Measurements from ENCODE around the gene NFKBIL1. TPM values are rescaled to one million over a fixed set of nuclear protein-coding genes. Genes with fewer than 3 reads are reported as not detected.
A peak's percentile ranks its signal among the peaks of the same experiment; 100 is the strongest.

NFKBIL1 gene
- total RNA-seq, 1 experiment from 2014 or later = 15.1 TPM

- no peak for TF ChIP-seq CTCF (conservative IDR thresholded peaks at IDR 0.05)
- no peak for DNase-seq
- peak overlapping the region; percentile 64 for H3K14ac ChIP-seq (ENCODE audit: insufficient read depth, low read length)
- H3K23me2 ChIP-seq (ENCODE audit: insufficient read length, low read depth, low read length, poor library complexity, severe bottlenecking) = peaks cover 5% of the 10 kb centered on the region
- peak overlapping the region; percentile 100 for H3K9ac ChIP-seq (ENCODE audit: extremely low read depth, insufficient read length, low read length)
- H3K4me1 Mint-ChIP-seq = peaks cover 42 to 45% of the 10 kb centered on the region in 2 experiments
- peaks cover 2% of the 10 kb centered on the region; the same call in 1 of the 2 replicates for H3K4me1 ChIP-seq (ENCODE audit: insufficient read depth, low read length)
- no peaks in the 10 kb centered on the region for H3K27me3 ChIP-seq (ENCODE audit: insufficient read depth, low read length)
- peak overlapping the region; percentile 9 for H4K91ac ChIP-seq (ENCODE audit: insufficient read length, low read depth, low read length)
- peak overlapping the region; percentile 98 to 99 for H3K4me3 Mint-ChIP-seq
- H3K79me2 ChIP-seq (ENCODE audit: insufficient read depth, low read length) = peaks cover 31% of the 10 kb centered on the region
- H4K20me1 ChIP-seq (ENCODE audit: control insufficient read depth, insufficient read depth, insufficient read length) = no peaks in the 10 kb centered on the region
- H3K27ac ChIP-seq (ENCODE audit: insufficient read length, low read depth, low read length) = peak overlapping the region; percentile 96
- peak overlapping the region; percentile 56 for H2AK5ac ChIP-seq (ENCODE audit: insufficient read length, low read length)
- no peak overlapping the region for H2BK12ac ChIP-seq (ENCODE audit: insufficient read length, low read depth, low read length)
- peak overlapping the region; percentile 85 for H4K8ac ChIP-seq (replicated peaks; ENCODE audit: insufficient read length, low read depth, low read length)
- H3K9me3 ChIP-seq (ENCODE audit: control insufficient read depth, low read depth, low read length) = no peaks in the 10 kb centered on the region
- H3K27ac Mint-ChIP-seq = peak overlapping the region; percentile 99 to 100 (median 100)
- no peak overlapping the region for H2BK15ac ChIP-seq (ENCODE audit: low read depth, low read length)
- no peaks in the 10 kb centered on the region; a peak in 1 of 5 replicates for H3K9me3 Mint-ChIP-seq
- peak overlapping the region; percentile 91 for H3T11ph ChIP-seq (ENCODE audit: low read length)
- H3K79me1 ChIP-seq (ENCODE audit: insufficient read depth, low read depth, low read length, poor library complexity, severe bottlenecking) = peaks cover 5% of the 10 kb centered on the region
- WGBS (ENCODE audit: extremely low coverage, insufficient read length, low lambda C conversion rate) = no CpG with 5 or more reads among the region's 21 CpGs
- H2BK5ac ChIP-seq (ENCODE audit: insufficient read length, low read length) = peak overlapping the region; percentile 100
- H4K5ac ChIP-seq (ENCODE audit: insufficient read length, low read depth, low read length) = peak overlapping the region; percentile 99
- H2AFZ ChIP-seq (ENCODE audit: low read length) = no peak overlapping the region
- H3K4me2 ChIP-seq (ENCODE audit: insufficient read depth, insufficient read length, low read length) = peak overlapping the region; percentile 59
- no peaks in the 10 kb centered on the region for H3K27me3 Mint-ChIP-seq (ENCODE audit: low read depth)
- H3K23ac ChIP-seq (ENCODE audit: insufficient read length, low read depth, low read length) = no peak overlapping the region
- peak overlapping the region; percentile 88; the same call in 1 of the 2 replicates for H3K4ac ChIP-seq (ENCODE audit: low read depth, low read length)
- peaks cover 46 to 54% (median 53%) of the 10 kb centered on the region in 3 experiments for H3K36me3 Mint-ChIP-seq (ENCODE audit: insufficient read depth in 1 of 3, low read depth in 3 of 3)
- peak overlapping the region; percentile 96 for H3K18ac ChIP-seq (ENCODE audit: insufficient read length, low read depth, low read length)
- peak overlapping the region; percentile 80 for H3K56ac ChIP-seq (ENCODE audit: insufficient read length, low read depth, low read length)
- H2BK20ac ChIP-seq (ENCODE audit: low read depth, low read length, poor library complexity, severe bottlenecking) = no peak overlapping the region
- peak overlapping the region; percentile 87 for H2BK120ac ChIP-seq (ENCODE audit: low read depth, low read length, poor library complexity, severe bottlenecking)
These were observed 6.2 kb upstream of the NFKBIL1 start for GRCh38 chr6:31541059-31541657.

Measured in H9 (cell line).